A673 (cell line): ENCODE data around the gene GLUD1. TPM values are rescaled to one million over a fixed set of nuclear protein-coding genes. Genes with fewer than 3 reads are reported as not detected.
A peak's percentile ranks its signal among the peaks of the same experiment; 100 is the strongest.

Experiments used
- BruUV-seq: library from RNA; stranded (reverse); fragments of 400-500 nt; replicated peaks from 2 replicates; lab custom pipeline; 2021; lab: Mats Ljungman, UMichigan
- CTCF ChIA-PET: fragments of 300-600 bp; sonication (Branson Sonifier 250); formaldehyde crosslinking; loops from one replicate; lab custom pipeline; 2022; ENCODE audit warnings: antibody characterized with exemption; lab: Charles Lee
- POLR2A ChIA-PET: fragments of 300-600 bp; sonication (Branson Sonifier 250); formaldehyde crosslinking; loops from one replicate; lab custom pipeline; 2022; ENCODE audit warnings: antibody characterized with exemption; ENCODE audit not compliant: low non-redundant PET; lab: Charles Lee
- DNase-seq: peaks from one replicate; pipeline ENCODE4 v3.0.0-alpha.2; 2015; ENCODE audit warnings: low spot score
- H3K27ac ChIP-seq: fragments of 200-600 bp; sonication (generic); 2 replicates; pipeline ENCODE4 v1.5.1; 2016; ENCODE audit warnings: mixed run types, low read depth, mild to moderate bottlenecking, mixed read lengths, antibody characterized with exemption, low read length; ENCODE audit not compliant: poor library complexity, severe bottlenecking
- H3K27me3 ChIP-seq: fragments of 200-600 bp; sonication (generic); replicated peaks from 2 replicates; pipeline ENCODE4 v1.6.1; 2017; ENCODE audit warnings: mixed run types, low read depth, mild to moderate bottlenecking, mixed read lengths, antibody characterized with exemption, low read length; ENCODE audit not compliant: insufficient read depth, poor library complexity
- H3K36me3 ChIP-seq: fragments of 200-600 bp; sonication (generic); 2 replicates; pipeline ENCODE4 v1.6.1; 2016; ENCODE audit warnings: mixed run types, mild to moderate bottlenecking, mixed read lengths, antibody characterized with exemption, low read length; ENCODE audit not compliant: insufficient read depth, poor library complexity, severe bottlenecking
- H3K4me1 ChIP-seq: fragments of 200-600 bp; sonication (generic); 2 replicates; pipeline ENCODE4 v1.6.1; 2017; ENCODE audit warnings: mixed run types, mild to moderate bottlenecking, mixed read lengths, antibody characterized with exemption, low read length; ENCODE audit not compliant: insufficient read depth, poor library complexity, severe bottlenecking
- H3K4me3 ChIP-seq: fragments of 200-600 bp; sonication (generic); 2 replicates; pipeline ENCODE4 v1.5.1; 2016; ENCODE audit warnings: low read depth, mixed run types, mild to moderate bottlenecking, mixed read lengths, low read length; ENCODE audit not compliant: poor library complexity, severe bottlenecking
- H3K9me3 ChIP-seq: fragments of 200-600 bp; sonication (generic); 2 replicates; pipeline ENCODE4 v1.6.1; 2016; ENCODE audit warnings: mixed run types, low read depth, mild to moderate bottlenecking, mixed read lengths, antibody characterized with exemption, low read length; ENCODE audit not compliant: poor library complexity, severe bottlenecking
- CTCF ChIP-seq: fragments of 300-800, 200-600 bp; sonication (generic); conservative IDR thresholded peaks from 2 replicates; pipeline ENCODE4 v1.5.1; 2017; ENCODE audit warnings: low read depth, mild to moderate bottlenecking, antibody characterized with exemption, low read length, moderate library complexity, mixed read lengths
- EZH2 ChIP-seq: fragments of 200-600 bp; sonication (generic); IDR thresholded peaks from 2 replicates; pipeline ENCODE4 v1.6.1; 2017; ENCODE audit warnings: borderline replicate concordance, low read depth, mild to moderate bottlenecking, mixed read lengths, antibody characterized with exemption, low read length; ENCODE audit not compliant: poor library complexity, severe bottlenecking
- intact Hi-C: fragments of 100-400 bp; cut with micrococcal nuclease; formaldehyde crosslinking; loops from one replicate; pipeline ENCODE4 v1.10.0; 2022; ENCODE audit not compliant: unreplicated experiment
- total RNA-seq: library from RNA; stranded (reverse); gene quantifications from 2 replicates; pipeline ENCODE4 v1.2.3, GENCODE V29; 2021

The GLUD1 gene
- total RNA-seq, 1 experiment from 2014 or later = 142 TPM

- no peaks in the 10 kb centered on the region for H3K27me3 ChIP-seq
- TF ChIP-seq CTCF (no peak), EZH2 (no peak)
- no peaks in the 10 kb centered on the region for H3K9me3 ChIP-seq
- peaks cover 30% of the 10 kb centered on the region for H3K4me1 ChIP-seq
- peak overlapping the region; percentile 89 for H3K27ac ChIP-seq
- no TSS peak for BruUV-seq
- peaks cover 25% of the 10 kb centered on the region for H3K36me3 ChIP-seq
- ChIA-PET POLR2A (no interaction called here), CTCF (interaction anchor here (0.6 kb wide), 1 partner anchor 156 kb away, joined by 4 read pairs; no protein-coding TSS in a partner anchor)
- peak overlapping the region; percentile 70 for H3K4me3 ChIP-seq
- peak; percentile 72 for DNase-seq
- intact Hi-C loops = no loop called here
Measured at GRCh38 chr10:87095236-87095945, 748 bp upstream of the GLUD1 start.

- Histone ChIP-seq H3K4me3 (peak overlapping the region; percentile 70), H3K27me3 (no peaks in the 10 kb centered on the region), H3K9me3 (no peaks in the 10 kb centered on the region), H3K36me3 (peaks cover 10% of the 10 kb centered on the region), H3K27ac (peak overlapping the region; percentile 85), H3K4me1 (peaks cover 38% of the 10 kb centered on the region)
- peak; percentile 57 for DNase-seq
- intact Hi-C loops = no loop called here
- TF ChIP-seq CTCF = no peak
- TF ChIP-seq EZH2 = no peak
- ChIA-PET POLR2A (no interaction called here), CTCF (no interaction called here)
- TSS peak; percentile 35 for BruUV-seq
Measured at GRCh38 chr10:87093632-87094372, 841 bp downstream of the GLUD1 start.

- Histone ChIP-seq H3K36me3 (peaks cover 4% of the 10 kb centered on the region), H3K9me3 (no peaks in the 10 kb centered on the region), H3K27ac (peak overlapping the region; percentile 85), H3K4me3 (peak overlapping the region; percentile 70), H3K27me3 (no peaks in the 10 kb centered on the region), H3K4me1 (peaks cover 38% of the 10 kb centered on the region)
- CTCF ChIA-PET = interaction anchor here (0.6 kb wide), 1 partner anchor 695 kb away, joined by 6 read pairs; no protein-coding TSS in a partner anchor
- DNase-seq = peak; percentile 78
- TF ChIP-seq CTCF (no peak), EZH2 (no peak)
- BruUV-seq = no TSS peak
- POLR2A ChIA-PET = no interaction called here
- intact Hi-C loops = no loop called here
Measured at GRCh38 chr10:87092861-87093631, 1.6 kb downstream of the GLUD1 start.
